Measurements from ENCODE around the gene RBM46.

The RBM46 gene

GRCh38 chr4:154760895-154761294, 20.2 kb upstream of the RBM46 start:
- ATAC-seq (ENCODE audit: low read depth) = no peak
- Mint-ChIP-seq H3K27me3 (no peaks in the 10 kb centered on the region), H3K4me1 (no peaks in the 10 kb centered on the region), H3K27ac (no peak overlapping the region), H3K9me3 (no peaks in the 10 kb centered on the region), H3K4me3 (no peak overlapping the region), H3K36me3 (no peaks in the 10 kb centered on the region)
- no peak for DNase-seq (ENCODE audit: low spot score in 2 of 2)

GRCh38 chr4:154778264-154778663, 2.8 kb upstream of the RBM46 start:
- DNase-seq (ENCODE audit: low spot score in 2 of 2) (no peak), ATAC-seq (ENCODE audit: low read depth) (no peak)
- no peaks in the 10 kb centered on the region for H3K4me1 Mint-ChIP-seq
- no peak overlapping the region for H3K27ac Mint-ChIP-seq
- peaks cover 11% of the 10 kb centered on the region for H3K27me3 Mint-ChIP-seq
- no peak overlapping the region for H3K4me3 Mint-ChIP-seq
- peaks cover 7% of the 10 kb centered on the region for H3K9me3 Mint-ChIP-seq
- H3K36me3 Mint-ChIP-seq = no peaks in the 10 kb centered on the region

- no peak overlapping the region for H3K4me3 Mint-ChIP-seq
- no peaks in the 10 kb centered on the region for H3K36me3 Mint-ChIP-seq
- no peak overlapping the region for H3K27ac Mint-ChIP-seq
- ATAC-seq (ENCODE audit: low read depth) (no peak), DNase-seq (ENCODE audit: low spot score in 2 of 2) (no peak)
- H3K27me3 Mint-ChIP-seq = peaks cover 11% of the 10 kb centered on the region
- H3K4me1 Mint-ChIP-seq = no peaks in the 10 kb centered on the region
- peaks cover 5% of the 10 kb centered on the region for H3K9me3 Mint-ChIP-seq
Observed at GRCh38 chr4:154779362-154779947, 1.6 kb upstream of the RBM46 start.

GRCh38 chr4:154781983-154782293, 866 bp downstream of the RBM46 start:
- Mint-ChIP-seq H3K36me3 (no peaks in the 10 kb centered on the region), H3K4me1 (no peaks in the 10 kb centered on the region), H3K9me3 (no peaks in the 10 kb centered on the region), H3K27me3 (peaks cover 9% of the 10 kb centered on the region), H3K4me3 (no peak overlapping the region), H3K27ac (no peak overlapping the region)
- DNase-seq (ENCODE audit: low spot score in 2 of 2) (no peak), ATAC-seq (ENCODE audit: low read depth) (no peak)

- no peak for DNase-seq (ENCODE audit: low spot score in 2 of 2)
- Mint-ChIP-seq H3K27ac (no peak overlapping the region), H3K4me1 (peaks cover 2% of the 10 kb centered on the region)
Observed at GRCh38 chr4:154807042-154807630, 26.1 kb downstream of the RBM46 start.

GRCh38 chr4:154818230-154818629, 37.2 kb downstream of the RBM46 start:
- ATAC-seq (ENCODE audit: low read depth) (no peak), DNase-seq (ENCODE audit: low spot score in 2 of 2) (no peak)
- Mint-ChIP-seq H3K27ac (no peak overlapping the region), H3K4me3 (no peak overlapping the region), H3K27me3 (no peaks in the 10 kb centered on the region), H3K36me3 (no peaks in the 10 kb centered on the region), H3K9me3 (peaks cover 1% of the 10 kb centered on the region), H3K4me1 (no peaks in the 10 kb centered on the region)

More at GRCh38 chr4:154807042-154807630, 26.1 kb downstream of the RBM46 start:
- Mint-ChIP-seq H3K9me3 (no peaks in the 10 kb centered on the region), H3K36me3 (no peaks in the 10 kb centered on the region), H3K27me3 (no peaks in the 10 kb centered on the region), H3K4me3 (no peak overlapping the region)
- ATAC-seq (ENCODE audit: low read depth) = peak; percentile 22

- no peak for DNase-seq (ENCODE audit: low spot score in 2 of 2)
- peaks cover 1% of the 10 kb centered on the region for H3K9me3 Mint-ChIP-seq
Observed at GRCh38 chr4:154822775-154823174, 41.7 kb downstream of the RBM46 start.

GRCh38 chr4:154836030-154836429, 55.0 kb downstream of the RBM46 start:
- DNase-seq (ENCODE audit: low spot score in 2 of 2) = no peak
- ATAC-seq (ENCODE audit: low read depth) = no peak
- no peak overlapping the region for H3K27ac Mint-ChIP-seq
- H3K4me1 Mint-ChIP-seq = no peaks in the 10 kb centered on the region
- H3K9me3 Mint-ChIP-seq = peaks cover 18% of the 10 kb centered on the region
- H3K36me3 Mint-ChIP-seq = no peaks in the 10 kb centered on the region
- H3K4me3 Mint-ChIP-seq = no peak overlapping the region
- H3K27me3 Mint-ChIP-seq = peaks cover 3% of the 10 kb centered on the region

More at GRCh38 chr4:154822775-154823174, 41.7 kb downstream of the RBM46 start:
- H3K4me1 Mint-ChIP-seq = no peaks in the 10 kb centered on the region
- ATAC-seq (ENCODE audit: low read depth) = no peak
- no peaks in the 10 kb centered on the region for H3K27me3 Mint-ChIP-seq
- H3K36me3 Mint-ChIP-seq = no peaks in the 10 kb centered on the region
- no peak overlapping the region for H3K4me3 Mint-ChIP-seq
- H3K27ac Mint-ChIP-seq = no peak overlapping the region

GRCh38 chr4:154836513-154836912, 55.4 kb downstream of the RBM46 start:
- ATAC-seq (ENCODE audit: low read depth) (no peak), DNase-seq (ENCODE audit: low spot score in 2 of 2) (no peak)
- H3K4me1 Mint-ChIP-seq = no peaks in the 10 kb centered on the region
- no peak overlapping the region for H3K4me3 Mint-ChIP-seq
- peaks cover 15% of the 10 kb centered on the region for H3K9me3 Mint-ChIP-seq
- no peak overlapping the region for H3K27ac Mint-ChIP-seq
- H3K27me3 Mint-ChIP-seq = peaks cover 3% of the 10 kb centered on the region
- H3K36me3 Mint-ChIP-seq = no peaks in the 10 kb centered on the region

- no peak overlapping the region for H3K27ac Mint-ChIP-seq
- DNase-seq (ENCODE audit: low spot score in 2 of 2) (no peak), ATAC-seq (ENCODE audit: low read depth) (no peak)
- H3K36me3 Mint-ChIP-seq = no peaks in the 10 kb centered on the region
- peaks cover 12% of the 10 kb centered on the region for H3K9me3 Mint-ChIP-seq
- peaks cover 5% of the 10 kb centered on the region for H3K27me3 Mint-ChIP-seq
- no peaks in the 10 kb centered on the region for H3K4me1 Mint-ChIP-seq
- no peak overlapping the region for H3K4me3 Mint-ChIP-seq
Observed at GRCh38 chr4:154838155-154838554, 57.1 kb downstream of the RBM46 start.

- no peak for DNase-seq (ENCODE audit: low spot score in 2 of 2)
- Mint-ChIP-seq H3K9me3 (peaks cover 7% of the 10 kb centered on the region), H3K27me3 (peaks cover 5% of the 10 kb centered on the region), H3K36me3 (no peaks in the 10 kb centered on the region), H3K27ac (no peak overlapping the region), H3K4me1 (no peaks in the 10 kb centered on the region), H3K4me3 (no peak overlapping the region)
- no peak for ATAC-seq (ENCODE audit: low read depth)
Observed at GRCh38 chr4:154838694-154839093, 57.6 kb downstream of the RBM46 start.

GRCh38 chr4:154854362-154854761, 73.3 kb downstream of the RBM46 start:
- H3K4me3 Mint-ChIP-seq = no peak overlapping the region
- H3K27ac Mint-ChIP-seq = no peak overlapping the region
- peaks cover 2% of the 10 kb centered on the region for H3K9me3 Mint-ChIP-seq
- peaks cover 2% of the 10 kb centered on the region for H3K27me3 Mint-ChIP-seq
- no peak for ATAC-seq (ENCODE audit: low read depth)
- H3K36me3 Mint-ChIP-seq = no peaks in the 10 kb centered on the region
- no peak for DNase-seq (ENCODE audit: low spot score in 2 of 2)
- H3K4me1 Mint-ChIP-seq = no peaks in the 10 kb centered on the region

GRCh38 chr4:154858166-154858565, 77.1 kb downstream of the RBM46 start:
- Mint-ChIP-seq H3K4me3 (no peak overlapping the region), H3K27ac (no peak overlapping the region), H3K4me1 (no peaks in the 10 kb centered on the region), H3K9me3 (peaks cover 4% of the 10 kb centered on the region), H3K36me3 (no peaks in the 10 kb centered on the region), H3K27me3 (no peaks in the 10 kb centered on the region)
- DNase-seq (ENCODE audit: low spot score in 2 of 2) (no peak), ATAC-seq (ENCODE audit: low read depth) (no peak)

- Mint-ChIP-seq H3K4me1 (no peaks in the 10 kb centered on the region), H3K36me3 (no peaks in the 10 kb centered on the region), H3K27ac (no peak overlapping the region), H3K4me3 (no peak overlapping the region), H3K9me3 (peaks cover 6% of the 10 kb centered on the region), H3K27me3 (no peaks in the 10 kb centered on the region)
- no peak for ATAC-seq (ENCODE audit: low read depth)
- DNase-seq (ENCODE audit: low spot score in 2 of 2) = no peak
Observed at GRCh38 chr4:154868414-154869194, 87.5 kb downstream of the RBM46 start.
